BE2C (cell line): Measurements from ENCODE around the gene CDH3.

Source experiments
- DNase-seq: peaks from one replicate; pipeline ENCODE4 v3.0.0-alpha.2; 2020
- H3K27me3 ChIP-seq: fragments of 250-450 bp; sonication (Bioruptor Pico); 2 replicates; pipeline ENCODE4 v1.5.1; 2020; ENCODE audit warnings: mild to moderate bottlenecking
- H3K36me3 ChIP-seq: fragments of 250-450 bp; sonication (Bioruptor Pico); 2 replicates; pipeline ENCODE4 v1.5.1; 2020; ENCODE audit warnings: mild to moderate bottlenecking
- H3K4me1 ChIP-seq: fragments of 250-450 bp; sonication (Bioruptor Pico); 2 replicates; pipeline ENCODE4 v1.5.1; 2020
- H3K4me3 ChIP-seq: 2 replicates; pipeline ENCODE4 v1.5.1; 2011; ENCODE audit warnings: low read depth, low read length
- H3K9me3 ChIP-seq: fragments of 250-450 bp; sonication (Bioruptor Pico); 2 replicates; pipeline ENCODE4 v1.5.1; 2020
- TF ChIP-seq, protein P1 (sequence below): IDR thresholded peaks from 2 replicates; pipeline ENCODE4 v1.5.1; 2012; ENCODE audit warnings: mild to moderate bottlenecking, low read depth, low read length

The CDH3 gene

DNA sequence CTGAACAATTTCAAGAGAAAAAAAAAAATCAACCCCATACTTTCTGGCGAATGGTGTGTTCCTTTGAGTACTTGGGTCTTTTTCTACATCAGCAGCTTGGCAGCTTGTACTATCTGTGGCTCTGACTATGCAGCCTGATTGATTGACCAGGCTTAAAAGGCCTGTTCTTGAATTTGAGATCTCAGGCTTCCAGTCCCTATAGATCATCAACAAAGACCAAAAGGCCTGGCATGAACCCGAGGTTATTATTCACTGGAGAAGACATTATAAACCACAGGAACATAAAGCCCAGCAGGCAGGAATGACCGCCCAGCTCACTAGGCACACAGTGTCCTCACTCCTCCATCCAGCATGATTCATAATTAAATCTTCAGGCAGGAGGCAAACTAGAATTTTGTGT is 32.1 kb upstream of the CDH3 start:
- H3K4me3 ChIP-seq = no peak overlapping the region

DNA sequence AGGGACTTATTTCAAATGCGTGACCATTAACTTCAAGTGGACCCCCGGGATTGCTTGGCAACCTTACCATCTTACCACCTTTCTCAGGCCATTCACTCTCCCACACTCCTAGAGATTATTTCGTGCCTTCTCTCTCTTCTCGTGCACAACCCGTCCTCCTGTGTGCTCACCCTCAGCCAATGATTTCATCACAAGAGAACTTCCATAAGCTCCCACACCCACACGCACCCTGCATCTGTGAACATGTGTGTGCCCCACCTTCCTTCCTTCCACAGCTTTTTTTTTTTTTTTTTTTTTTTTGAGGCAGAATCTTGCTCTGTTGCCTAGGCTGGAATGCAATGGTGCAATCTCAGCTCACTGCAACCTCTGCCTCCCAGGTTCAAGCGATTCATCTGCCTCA is 27.4 kb upstream of the CDH3 start:
- no peaks in the 10 kb centered on the region for H3K4me1 ChIP-seq
- TF ChIP-seq, protein P1, sequence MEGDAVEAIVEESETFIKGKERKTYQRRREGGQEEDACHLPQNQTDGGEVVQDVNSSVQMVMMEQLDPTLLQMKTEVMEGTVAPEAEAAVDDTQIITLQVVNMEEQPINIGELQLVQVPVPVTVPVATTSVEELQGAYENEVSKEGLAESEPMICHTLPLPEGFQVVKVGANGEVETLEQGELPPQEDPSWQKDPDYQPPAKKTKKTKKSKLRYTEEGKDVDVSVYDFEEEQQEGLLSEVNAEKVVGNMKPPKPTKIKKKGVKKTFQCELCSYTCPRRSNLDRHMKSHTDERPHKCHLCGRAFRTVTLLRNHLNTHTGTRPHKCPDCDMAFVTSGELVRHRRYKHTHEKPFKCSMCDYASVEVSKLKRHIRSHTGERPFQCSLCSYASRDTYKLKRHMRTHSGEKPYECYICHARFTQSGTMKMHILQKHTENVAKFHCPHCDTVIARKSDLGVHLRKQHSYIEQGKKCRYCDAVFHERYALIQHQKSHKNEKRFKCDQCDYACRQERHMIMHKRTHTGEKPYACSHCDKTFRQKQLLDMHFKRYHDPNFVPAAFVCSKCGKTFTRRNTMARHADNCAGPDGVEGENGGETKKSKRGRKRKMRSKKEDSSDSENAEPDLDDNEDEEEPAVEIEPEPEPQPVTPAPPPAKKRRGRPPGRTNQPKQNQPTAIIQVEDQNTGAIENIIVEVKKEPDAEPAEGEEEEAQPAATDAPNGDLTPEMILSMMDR = no peak
- DNase-seq = no peak
- no peaks in the 10 kb centered on the region for H3K36me3 ChIP-seq
- no peak overlapping the region for H3K4me3 ChIP-seq
- H3K27me3 ChIP-seq = no peaks in the 10 kb centered on the region
- no peaks in the 10 kb centered on the region for H3K9me3 ChIP-seq

More for the DNA sequence above, 32.1 kb upstream of the CDH3 start:
- TF ChIP-seq, protein P1 = no peak
- H3K36me3 ChIP-seq = no peaks in the 10 kb centered on the region
- DNase-seq = no peak
- H3K4me1 ChIP-seq = no peaks in the 10 kb centered on the region
- H3K9me3 ChIP-seq = no peaks in the 10 kb centered on the region
- H3K27me3 ChIP-seq = no peaks in the 10 kb centered on the region

DNA sequence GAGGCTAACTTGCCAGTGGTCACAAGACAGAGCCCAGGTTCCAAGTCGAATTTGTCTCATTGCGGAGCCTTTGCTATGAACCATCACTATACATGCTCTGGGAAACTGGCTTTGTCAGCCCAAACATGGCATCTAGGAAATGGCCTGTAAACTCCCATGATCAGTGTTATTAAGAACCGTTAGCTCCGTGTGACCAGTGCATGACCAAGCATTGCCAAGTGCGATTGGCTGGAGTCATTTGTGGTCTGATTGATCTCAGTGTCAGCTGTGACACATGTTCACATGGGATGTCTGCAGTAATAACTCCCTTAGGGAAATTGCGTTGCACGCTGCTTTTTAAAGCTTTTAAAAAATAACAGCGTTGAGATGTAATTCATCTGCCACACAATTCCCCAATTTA is 18.6 kb upstream of the CDH3 start:
- Histone ChIP-seq H3K27me3 (no peaks in the 10 kb centered on the region), H3K36me3 (no peaks in the 10 kb centered on the region), H3K4me1 (no peaks in the 10 kb centered on the region), H3K9me3 (no peaks in the 10 kb centered on the region), H3K4me3 (no peak overlapping the region)
- no peak for DNase-seq
- TF ChIP-seq, protein P1 = no peak

DNA sequence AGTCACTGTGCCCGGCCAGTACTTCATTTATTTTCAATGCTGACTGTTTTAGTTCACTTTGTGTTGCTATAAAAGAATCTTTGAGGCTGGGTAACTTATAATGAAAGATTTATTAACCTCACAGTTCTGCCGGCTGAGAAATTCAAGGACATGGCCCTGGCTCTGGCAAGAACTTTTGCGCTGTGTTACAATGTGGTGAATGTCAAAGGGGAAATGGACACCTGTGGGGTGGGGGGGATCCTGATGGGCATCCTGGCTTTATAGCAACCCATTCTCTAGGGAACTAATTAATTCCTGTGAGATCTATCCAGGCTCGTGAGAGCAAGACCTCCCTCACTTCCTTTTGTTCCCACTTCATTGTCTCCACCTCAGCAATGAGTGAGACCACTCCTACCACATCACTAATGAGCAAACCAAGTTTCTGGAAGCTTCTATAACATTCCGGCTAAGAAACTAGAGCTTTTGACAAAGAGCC is 17.1 kb upstream of the CDH3 start:
- TF ChIP-seq, protein P1 = no peak
- Histone ChIP-seq H3K27me3 (no peaks in the 10 kb centered on the region), H3K9me3 (no peaks in the 10 kb centered on the region), H3K4me3 (no peak overlapping the region), H3K4me1 (no peaks in the 10 kb centered on the region), H3K36me3 (no peaks in the 10 kb centered on the region)
- no peak for DNase-seq

DNA sequence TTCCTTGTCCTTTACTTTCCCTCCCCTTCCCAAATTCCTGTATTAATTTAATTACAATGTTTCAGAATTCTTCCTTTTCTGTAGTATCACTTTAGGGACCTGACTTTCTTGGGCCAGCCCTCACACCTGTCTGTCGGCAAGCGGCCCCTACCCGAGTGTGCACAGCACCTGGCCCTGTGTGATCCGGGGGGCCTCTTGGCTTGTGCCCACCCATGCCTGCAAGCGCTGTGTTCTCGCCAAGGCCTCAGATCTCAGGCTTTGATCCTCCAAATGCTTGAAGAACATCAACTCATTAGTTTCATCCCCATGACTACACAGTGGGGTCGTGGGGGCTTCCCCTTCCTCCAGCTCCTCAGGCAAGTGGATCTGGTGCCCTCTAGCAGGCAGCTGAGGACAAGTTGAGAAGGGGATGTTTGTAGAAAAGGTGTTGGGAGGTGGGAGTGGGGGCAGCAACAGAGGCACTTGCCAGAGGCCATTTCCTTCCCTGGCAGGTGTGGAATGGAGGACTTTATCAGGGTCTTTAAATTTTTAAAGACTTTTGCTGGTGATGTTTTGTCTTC is 15.7 kb upstream of the CDH3 start:
- Histone ChIP-seq H3K9me3 (no peaks in the 10 kb centered on the region), H3K4me3 (no peak overlapping the region), H3K27me3 (no peaks in the 10 kb centered on the region), H3K4me1 (no peaks in the 10 kb centered on the region), H3K36me3 (no peaks in the 10 kb centered on the region)
- no peak for DNase-seq
- TF ChIP-seq, protein P1 = no peak

DNA sequence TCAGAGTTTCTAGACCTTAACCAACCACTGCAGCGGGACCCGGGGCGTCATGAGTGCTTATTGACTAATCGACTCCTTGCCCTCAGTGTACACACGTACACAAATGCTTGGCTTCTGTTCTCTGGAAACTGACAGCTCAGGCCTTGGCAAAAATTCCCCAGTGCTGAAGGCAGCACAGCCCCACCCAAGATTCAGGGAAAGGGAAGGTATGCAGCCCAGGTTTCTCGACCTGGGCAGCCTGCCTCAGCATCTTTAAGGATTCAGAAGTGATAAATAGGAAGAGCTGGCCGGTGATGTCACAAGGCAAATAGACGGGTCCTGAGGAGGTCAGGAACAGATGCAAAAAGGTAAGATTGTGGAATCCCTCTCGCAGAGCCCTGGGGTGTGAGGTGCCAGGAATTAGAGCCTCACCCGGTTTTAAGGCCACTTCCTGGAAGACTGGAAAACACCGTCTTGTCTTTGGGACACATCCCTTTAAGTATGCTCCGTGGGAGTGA is 9.0 kb upstream of the CDH3 start:
- Histone ChIP-seq H3K9me3 (no peaks in the 10 kb centered on the region), H3K36me3 (no peaks in the 10 kb centered on the region), H3K4me1 (no peaks in the 10 kb centered on the region), H3K4me3 (no peak overlapping the region), H3K27me3 (no peaks in the 10 kb centered on the region)
- no peak for DNase-seq
- TF ChIP-seq, protein P1 = no peak
